ACHN (cell line): ENCODE data around the gene ZNF608.

Experiments used
- DNase-seq: peaks from one replicate; pipeline ENCODE4 v3.0.0-alpha.2; 2015
- in situ Hi-C: cut with HindIII; loops from 2 replicates; pipeline ENCODE4 v1.10.0; 2017; ENCODE audit warnings: low sequenced_read_pairs, low pct_ligation_motif_present, low pct_unique_long_range_greater_than_20kb

The ZNF608 gene

GRCh38 chr5:124726631-124727362, 19.6 kb downstream of the ZNF608 start:
- in situ Hi-C loops, result no loop called here
- DNase-seq, result no peak

GRCh38 chr5:124725622-124726258, 20.7 kb downstream of the ZNF608 start:
- DNase-seq, result no peak
- in situ Hi-C loops, result no loop called here

GRCh38 chr5:124725040-124725434, 21.4 kb downstream of the ZNF608 start:
- DNase-seq, result no peak
- in situ Hi-C loops, result no loop called here

GRCh38 chr5:124724357-124725039, 21.9 kb downstream of the ZNF608 start:
- no peak for DNase-seq
- in situ Hi-C loops, result no loop called here

- in situ Hi-C loops, result no loop called here
- DNase-seq, result no peak
These were observed 25.2 kb downstream of the ZNF608 start for GRCh38 chr5:124721229-124721735.

- no peak for DNase-seq
- in situ Hi-C loops, result no loop called here
These were observed 25.8 kb downstream of the ZNF608 start for GRCh38 chr5:124720593-124720992.

GRCh38 chr5:124719113-124719967, 27.1 kb downstream of the ZNF608 start:
- in situ Hi-C loops, result no loop called here
- DNase-seq, result no peak

GRCh38 chr5:124718380-124718789, 28.1 kb downstream of the ZNF608 start:
- in situ Hi-C loops, result no loop called here
- DNase-seq, result no peak

GRCh38 chr5:124716169-124716568, 30.3 kb downstream of the ZNF608 start:
- no peak for DNase-seq
- in situ Hi-C loops, result no loop called here

GRCh38 chr5:124714910-124715309, 31.5 kb downstream of the ZNF608 start:
- in situ Hi-C loops, result no loop called here

GRCh38 chr5:124713595-124713994, 32.8 kb downstream of the ZNF608 start:
- DNase-seq, result no peak
- in situ Hi-C loops, result no loop called here

More at GRCh38 chr5:124714910-124715309, 31.5 kb downstream of the ZNF608 start:
- no peak for DNase-seq

GRCh38 chr5:124712731-124713305, 33.6 kb downstream of the ZNF608 start:
- no peak for DNase-seq
- in situ Hi-C loops, result no loop called here

- in situ Hi-C loops, result no loop called here
- DNase-seq, result no peak
These were observed 38.4 kb downstream of the ZNF608 start for GRCh38 chr5:124708086-124708485.

- DNase-seq, result no peak
- in situ Hi-C loops, result no loop called here
These were observed 38.9 kb downstream of the ZNF608 start for GRCh38 chr5:124707520-124707919.

GRCh38 chr5:124706729-124707361, 39.6 kb downstream of the ZNF608 start:
- in situ Hi-C loops, result no loop called here
- no peak for DNase-seq

- in situ Hi-C loops, result no loop called here
- no peak for DNase-seq
These were observed 40.4 kb downstream of the ZNF608 start for GRCh38 chr5:124706051-124706450.

- no peak for DNase-seq
- in situ Hi-C loops, result no loop called here
These were observed 40.9 kb downstream of the ZNF608 start for GRCh38 chr5:124705577-124705976.
